ENCODE data around the gene CACNA1S. TPM values are rescaled to one million over a fixed set of nuclear protein-coding genes. Genes with fewer than 3 reads are reported as not detected.

CACNA1S gene
- polyA plus RNA-seq, 1 donor, result 66.3 TPM

- DNase-seq, result no peak
Observed at GRCh38 chr1:201140235-201140940, 28.2 kb upstream of the CACNA1S start.

DNA sequence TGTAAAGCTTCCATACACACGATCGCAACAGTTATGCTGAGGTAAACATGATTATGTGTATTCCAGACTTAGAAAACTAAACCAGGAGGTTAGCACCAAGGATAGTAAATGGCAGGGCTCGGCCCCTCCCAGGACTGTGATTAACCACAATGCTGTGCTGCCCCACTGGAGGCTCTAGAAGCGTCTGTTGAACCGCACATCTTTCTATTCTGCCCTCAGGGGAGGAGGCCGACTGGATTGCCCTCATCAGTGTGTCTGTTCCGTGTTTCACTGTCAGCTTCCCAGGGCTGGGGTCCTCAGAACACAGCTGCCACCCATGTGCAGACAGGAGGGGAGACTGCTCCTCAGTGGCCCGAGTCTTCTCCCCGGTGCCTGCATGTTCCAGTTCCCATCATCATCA, 27.5 kb upstream of the CACNA1S start:
- no peak for DNase-seq

- no peak for DNase-seq
Observed at GRCh38 chr1:201139306-201139705, 27.1 kb upstream of the CACNA1S start.

GRCh38 chr1:201138311-201138840, 26.1 kb upstream of the CACNA1S start:
- DNase-seq, result no peak

DNA sequence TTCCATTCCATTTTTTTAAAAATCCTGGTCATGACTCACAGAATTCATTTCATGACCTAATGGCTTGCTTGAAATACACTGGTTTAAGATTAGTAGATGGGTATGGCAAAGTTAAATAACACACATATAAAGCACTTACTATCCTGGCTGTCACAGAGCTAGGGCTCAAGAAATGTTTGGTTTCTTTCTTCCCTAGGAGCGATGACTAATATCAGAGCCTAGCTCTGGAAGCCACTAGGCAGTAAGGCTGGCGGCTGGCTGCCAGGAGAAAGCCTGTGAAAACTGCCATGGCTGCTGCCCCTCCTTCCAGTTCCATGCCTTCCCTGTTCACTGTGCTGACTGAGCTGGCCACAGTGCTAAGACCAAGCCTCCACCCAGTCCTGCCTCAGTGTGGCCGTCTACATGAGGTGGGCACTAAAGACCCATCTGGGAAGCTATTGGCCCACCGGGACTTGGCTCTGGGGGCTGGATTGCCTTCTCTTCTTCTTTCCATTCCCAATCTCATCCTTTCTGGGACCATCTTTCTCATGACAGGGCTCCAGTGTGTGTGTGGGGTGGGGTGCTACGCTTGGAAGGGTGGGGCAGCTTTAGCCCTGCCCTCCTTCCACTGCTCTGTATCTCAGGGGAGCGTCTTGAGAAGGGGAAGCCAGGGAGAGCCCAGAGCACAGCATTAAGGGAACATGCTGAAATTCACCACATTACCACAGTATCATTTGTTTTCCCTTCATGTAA, 25.5 kb upstream of the CACNA1S start:
- peak; percentile 51 for DNase-seq

DNA sequence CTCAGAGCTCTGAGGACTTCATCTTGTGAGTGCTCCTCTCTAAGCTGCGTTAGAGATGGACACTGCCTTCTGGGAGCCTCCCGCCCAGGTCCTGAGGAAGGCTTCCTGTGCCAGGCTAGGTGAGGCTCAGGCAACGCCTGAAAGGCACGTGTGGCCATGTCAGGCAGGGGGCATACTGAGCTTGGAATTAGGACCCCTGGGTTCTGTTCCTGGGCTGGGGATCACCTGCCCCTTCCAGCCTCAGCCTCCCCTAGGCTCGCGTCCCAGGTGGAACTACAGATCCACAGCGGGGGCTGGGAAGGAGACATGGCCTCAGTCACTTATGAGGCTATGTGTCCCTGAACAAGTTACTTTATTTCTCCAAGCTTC, 24.8 kb upstream of the CACNA1S start:
- no peak for DNase-seq

DNA sequence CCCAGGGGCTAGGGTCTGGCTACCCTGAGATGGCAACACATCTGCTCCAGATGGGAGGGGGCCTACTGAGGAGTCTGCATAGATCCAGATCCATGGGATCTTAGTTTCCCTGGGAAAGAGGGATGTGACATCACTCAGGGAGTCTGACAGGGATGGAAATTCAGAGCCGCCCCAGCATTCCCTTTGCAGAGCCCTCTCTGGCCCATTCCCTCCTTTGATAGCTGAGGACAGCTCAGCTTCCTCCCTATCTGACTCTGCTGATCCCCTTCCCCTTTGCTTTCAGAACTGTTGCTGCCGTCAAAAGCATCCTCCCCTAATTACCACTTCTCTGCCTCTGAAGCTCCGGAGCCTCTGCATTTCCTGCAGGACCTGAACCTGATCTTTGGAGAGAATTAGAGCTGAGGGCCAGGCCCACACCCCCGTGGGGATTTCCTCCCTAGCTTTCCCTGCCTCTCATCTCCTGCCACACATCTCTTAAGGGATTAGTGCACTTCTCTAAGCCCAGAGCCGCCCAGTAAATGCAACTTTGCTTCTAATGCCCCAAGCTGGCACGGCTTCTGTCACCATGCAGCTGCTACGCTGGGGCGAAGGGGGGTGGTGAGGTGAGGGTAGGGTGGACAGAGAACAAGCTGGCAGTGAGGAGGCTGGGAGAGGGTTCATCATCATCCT, 24.3 kb upstream of the CACNA1S start:
- no peak for DNase-seq

- no peak for DNase-seq
Observed at GRCh38 chr1:201134405-201134804, 22.2 kb upstream of the CACNA1S start.

DNA sequence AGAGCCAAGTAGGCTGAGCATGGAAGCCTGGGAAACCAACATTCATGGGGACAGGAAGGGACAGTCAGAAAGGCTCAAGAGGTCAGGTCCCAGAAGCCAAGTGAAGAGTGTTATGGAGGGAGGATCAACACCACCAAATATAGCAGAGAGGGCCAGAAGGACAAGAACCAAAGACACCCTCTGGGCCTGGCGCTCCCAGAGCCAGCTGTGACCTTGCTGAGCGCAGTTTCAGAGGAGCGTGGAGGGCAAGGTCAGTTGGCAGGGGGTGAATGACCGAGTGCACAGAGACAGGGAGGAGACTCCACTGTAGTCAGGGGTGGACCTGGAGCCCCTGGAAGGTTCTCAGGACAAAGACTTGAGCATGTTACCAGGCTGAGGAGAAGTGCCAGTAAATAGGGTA, 19.2 kb upstream of the CACNA1S start:
- DNase-seq, result no peak

DNA sequence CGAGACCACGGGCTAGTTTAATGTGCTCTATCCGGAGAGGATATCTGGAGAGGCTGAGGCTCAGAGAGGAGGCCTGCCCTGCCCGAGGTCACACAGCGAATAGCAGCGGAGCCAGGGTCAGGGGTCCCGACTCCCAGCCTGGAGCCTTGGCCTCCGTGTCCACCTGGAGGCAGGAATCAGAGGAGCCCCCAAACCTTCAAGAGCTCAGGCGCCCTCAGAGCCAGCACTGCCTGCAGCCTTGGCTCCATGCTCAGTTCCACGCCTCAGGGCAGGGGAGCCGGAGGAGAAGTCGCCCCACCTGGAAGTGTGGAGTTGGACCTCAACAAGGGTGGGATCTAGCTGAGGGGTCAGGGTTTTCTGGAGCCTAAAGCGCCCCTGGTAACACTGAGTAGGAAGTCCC, 16.7 kb upstream of the CACNA1S start:
- DNase-seq, result no peak

GRCh38 chr1:201128476-201128875, 16.2 kb upstream of the CACNA1S start:
- DNase-seq, result no peak

- DNase-seq, result no peak
Observed at GRCh38 chr1:201127755-201128455, 15.7 kb upstream of the CACNA1S start.

- DNase-seq, result no peak
Observed at GRCh38 chr1:201126832-201127754, 14.9 kb upstream of the CACNA1S start, which contains the start of gene ASCL5. Gene ASCL5 (minus strand): TSS chr1:201127184. CDS start chr1:201115372, 11,812 bp downstream.

- no peak for DNase-seq
Observed at GRCh38 chr1:201126463-201126831, 14.2 kb upstream of the CACNA1S start.

- DNase-seq, result no peak
Observed at GRCh38 chr1:201125800-201126199, 13.6 kb upstream of the CACNA1S start.

DNA sequence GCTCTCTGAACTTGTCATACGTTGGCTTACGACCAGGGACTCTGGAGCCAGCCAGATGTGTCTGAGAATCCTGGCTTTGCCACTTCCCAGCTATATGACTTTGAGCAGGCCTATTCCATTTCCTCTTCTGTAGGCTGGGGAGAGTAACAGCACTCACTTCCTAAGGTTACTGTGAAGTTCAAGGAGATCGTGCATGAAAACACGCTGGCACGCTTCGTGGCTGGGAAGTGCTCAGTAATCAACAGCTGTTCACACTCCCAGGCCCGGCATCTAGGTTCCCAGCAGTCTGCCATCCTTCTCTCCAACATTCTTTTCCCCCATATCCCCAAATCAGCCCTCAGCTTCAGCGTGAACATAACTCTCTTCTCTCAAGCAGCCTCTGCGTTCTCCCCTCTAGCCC, 12.8 kb upstream of the CACNA1S start:
- DNase-seq, result no peak

- no peak for DNase-seq
Observed at GRCh38 chr1:201123866-201124265, 11.6 kb upstream of the CACNA1S start.

DNA sequence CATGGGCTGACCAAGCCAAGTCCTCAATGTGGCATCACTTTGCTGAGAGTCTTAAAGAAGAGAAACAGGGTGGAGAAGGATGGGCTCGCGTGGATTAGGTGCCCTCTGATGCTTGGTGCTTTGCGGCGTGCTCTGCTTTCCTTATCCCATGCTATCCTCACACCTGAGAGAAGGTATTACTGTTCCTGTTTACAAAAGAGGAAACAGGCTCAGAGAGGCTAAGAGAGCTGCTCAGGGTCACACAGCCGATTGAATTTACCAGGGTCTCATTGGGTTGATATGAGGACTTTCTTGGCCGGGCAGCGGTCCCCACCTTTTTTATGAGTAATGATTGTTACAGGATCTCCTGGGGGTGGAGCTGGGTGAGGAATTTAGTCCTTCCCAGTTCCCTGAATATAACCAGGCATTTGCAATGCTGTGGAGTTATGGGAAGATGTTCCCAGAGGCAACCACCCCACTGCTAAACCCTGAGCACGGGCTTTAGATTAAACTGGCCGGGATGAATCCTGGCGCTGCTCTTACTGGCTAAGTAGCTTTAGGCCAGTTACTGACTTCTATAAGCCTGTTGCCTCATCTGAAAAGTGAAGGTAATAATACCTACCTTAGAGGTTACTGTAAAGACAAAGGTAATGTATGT, 10.2 kb upstream of the CACNA1S start:
- no peak for DNase-seq

- no peak for DNase-seq
Observed at GRCh38 chr1:201119206-201120197, 7.3 kb upstream of the CACNA1S start.

GRCh38 chr1:201116091-201116490, 3.9 kb upstream of the CACNA1S start:
- DNase-seq, result no peak
